Glutamatergic neuron (in vitro differentiated cells): ENCODE measurements around the gene PTER. TPM values are rescaled to one million over a fixed set of nuclear protein-coding genes. Genes with fewer than 3 reads are reported as not detected.

Experiments
- DNase-seq: peaks from one replicate; pipeline ENCODE4 v3.0.0; 2022
- H3K27ac Mint-ChIP-seq: one replicate; pipeline ENCODE4 v1.8.0; 2020; ENCODE audit warnings: mild to moderate bottlenecking, mixed read lengths, inconsistent platforms; ENCODE audit not compliant: unreplicated experiment
- H3K27me3 Mint-ChIP-seq: one replicate; pipeline ENCODE4 v1.8.0; 2020; ENCODE audit warnings: mild to moderate bottlenecking, moderate library complexity, mixed read lengths, inconsistent platforms; ENCODE audit not compliant: unreplicated experiment
- H3K36me3 Mint-ChIP-seq: one replicate; pipeline ENCODE4 v1.8.0; 2020; ENCODE audit warnings: mild to moderate bottlenecking, mixed read lengths, inconsistent platforms; ENCODE audit not compliant: unreplicated experiment
- H3K4me1 Mint-ChIP-seq: one replicate; pipeline ENCODE4 v1.8.0; 2020; ENCODE audit warnings: mild to moderate bottlenecking, low read depth, mixed read lengths, inconsistent platforms; ENCODE audit not compliant: unreplicated experiment
- H3K4me3 Mint-ChIP-seq: one replicate; pipeline ENCODE4 v1.8.0; 2020; ENCODE audit warnings: mild to moderate bottlenecking, mixed read lengths, inconsistent platforms; ENCODE audit not compliant: unreplicated experiment
- H3K9me3 Mint-ChIP-seq: one replicate; pipeline ENCODE4 v1.8.0; 2020; ENCODE audit warnings: mild to moderate bottlenecking, moderate library complexity, mixed read lengths, inconsistent platforms; ENCODE audit not compliant: unreplicated experiment
- total RNA-seq: library from RNA; stranded (reverse); fragmentation: NEBNext Ultra II Directional; extraction: Animal tissue kit (Norgen Biotek cat#: 25700); gene quantifications from one replicate; pipeline ENCODE4 v1.2.1, GENCODE V29; 2021; ENCODE audit not compliant: unreplicated experiment
- TF ChIP-seq, protein P1 (sequence below): fragments of 200-600 bp; sonication (generic); IDR thresholded peaks from one replicate; pipeline ENCODE4 v1.5.0; 2021; ENCODE audit not compliant: partially characterized antibody, unreplicated experiment

The PTER gene
- total RNA-seq, 1 donor from 2014 or later, result 1.3 TPM

DNA sequence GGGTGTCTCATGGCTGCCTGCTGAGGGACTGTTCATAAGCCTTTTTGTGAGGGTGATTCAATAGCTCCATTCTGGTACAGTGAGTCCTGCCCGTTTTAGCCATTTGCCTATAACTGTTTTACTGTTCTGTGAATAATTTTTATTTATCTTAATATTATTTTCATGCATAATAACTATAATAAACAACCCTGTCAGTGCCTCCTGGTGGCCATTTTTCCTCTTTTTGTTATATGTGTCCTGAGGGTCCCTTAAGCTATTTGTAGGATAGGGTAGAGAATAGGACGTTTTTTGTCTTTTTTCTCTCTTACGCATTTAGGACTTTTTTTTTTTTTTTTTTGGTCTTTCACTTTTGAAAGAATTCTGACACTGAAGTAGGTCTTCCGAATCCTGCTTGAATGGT lies 82.0 kb downstream of the PTER start:
- no peaks in the 10 kb centered on the region for H3K36me3 Mint-ChIP-seq
- peaks cover 15% of the 10 kb centered on the region for H3K27me3 Mint-ChIP-seq
- H3K9me3 Mint-ChIP-seq, result peaks cover 6% of the 10 kb centered on the region
- DNase-seq, result no peak
- peaks cover 3% of the 10 kb centered on the region for H3K4me1 Mint-ChIP-seq
- TF ChIP-seq, protein P1, sequence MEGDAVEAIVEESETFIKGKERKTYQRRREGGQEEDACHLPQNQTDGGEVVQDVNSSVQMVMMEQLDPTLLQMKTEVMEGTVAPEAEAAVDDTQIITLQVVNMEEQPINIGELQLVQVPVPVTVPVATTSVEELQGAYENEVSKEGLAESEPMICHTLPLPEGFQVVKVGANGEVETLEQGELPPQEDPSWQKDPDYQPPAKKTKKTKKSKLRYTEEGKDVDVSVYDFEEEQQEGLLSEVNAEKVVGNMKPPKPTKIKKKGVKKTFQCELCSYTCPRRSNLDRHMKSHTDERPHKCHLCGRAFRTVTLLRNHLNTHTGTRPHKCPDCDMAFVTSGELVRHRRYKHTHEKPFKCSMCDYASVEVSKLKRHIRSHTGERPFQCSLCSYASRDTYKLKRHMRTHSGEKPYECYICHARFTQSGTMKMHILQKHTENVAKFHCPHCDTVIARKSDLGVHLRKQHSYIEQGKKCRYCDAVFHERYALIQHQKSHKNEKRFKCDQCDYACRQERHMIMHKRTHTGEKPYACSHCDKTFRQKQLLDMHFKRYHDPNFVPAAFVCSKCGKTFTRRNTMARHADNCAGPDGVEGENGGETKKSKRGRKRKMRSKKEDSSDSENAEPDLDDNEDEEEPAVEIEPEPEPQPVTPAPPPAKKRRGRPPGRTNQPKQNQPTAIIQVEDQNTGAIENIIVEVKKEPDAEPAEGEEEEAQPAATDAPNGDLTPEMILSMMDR, result peak; percentile 38
- no peak overlapping the region for H3K27ac Mint-ChIP-seq
- H3K4me3 Mint-ChIP-seq, result no peak overlapping the region

DNA sequence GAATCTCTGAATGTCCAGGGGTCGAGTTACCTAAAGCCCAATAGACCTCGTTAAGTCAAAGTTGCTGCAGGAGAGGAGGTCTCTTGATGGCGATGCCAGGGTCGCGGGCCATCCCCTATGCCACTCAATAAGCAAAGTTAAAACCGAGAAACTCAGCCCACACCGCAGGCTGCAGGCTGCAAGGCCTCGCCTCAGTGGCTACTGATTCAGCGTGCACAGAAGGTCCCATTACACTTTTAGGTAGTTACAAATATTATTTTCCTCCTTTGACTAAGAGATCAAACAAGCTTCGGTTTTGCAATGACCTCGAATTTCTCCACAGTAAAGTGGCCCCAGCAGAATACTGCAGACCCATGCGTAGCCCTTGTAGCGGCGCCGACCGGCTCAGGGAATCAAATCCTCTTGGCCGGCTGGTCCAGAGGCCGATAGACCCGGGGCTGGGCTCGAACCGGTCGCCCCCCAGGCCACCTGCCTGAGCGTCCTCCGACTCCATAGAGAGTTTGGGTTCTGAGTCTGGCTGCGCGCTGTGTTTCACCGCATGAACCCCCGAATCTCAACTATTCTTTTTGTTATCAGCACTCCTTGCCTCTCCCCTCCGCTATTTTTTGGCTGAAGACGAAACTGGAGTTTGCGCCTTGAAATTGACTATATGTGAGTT lies 82.6 kb downstream of the PTER start:
- no peaks in the 10 kb centered on the region for H3K36me3 Mint-ChIP-seq
- peaks cover 6% of the 10 kb centered on the region for H3K9me3 Mint-ChIP-seq
- H3K4me3 Mint-ChIP-seq, result peak overlapping the region; percentile 85
- peak; percentile 17 for DNase-seq
- H3K27ac Mint-ChIP-seq, result no peak overlapping the region
- peaks cover 3% of the 10 kb centered on the region for H3K4me1 Mint-ChIP-seq
- TF ChIP-seq, protein P1, result no peak
- peaks cover 15% of the 10 kb centered on the region for H3K27me3 Mint-ChIP-seq

DNA sequence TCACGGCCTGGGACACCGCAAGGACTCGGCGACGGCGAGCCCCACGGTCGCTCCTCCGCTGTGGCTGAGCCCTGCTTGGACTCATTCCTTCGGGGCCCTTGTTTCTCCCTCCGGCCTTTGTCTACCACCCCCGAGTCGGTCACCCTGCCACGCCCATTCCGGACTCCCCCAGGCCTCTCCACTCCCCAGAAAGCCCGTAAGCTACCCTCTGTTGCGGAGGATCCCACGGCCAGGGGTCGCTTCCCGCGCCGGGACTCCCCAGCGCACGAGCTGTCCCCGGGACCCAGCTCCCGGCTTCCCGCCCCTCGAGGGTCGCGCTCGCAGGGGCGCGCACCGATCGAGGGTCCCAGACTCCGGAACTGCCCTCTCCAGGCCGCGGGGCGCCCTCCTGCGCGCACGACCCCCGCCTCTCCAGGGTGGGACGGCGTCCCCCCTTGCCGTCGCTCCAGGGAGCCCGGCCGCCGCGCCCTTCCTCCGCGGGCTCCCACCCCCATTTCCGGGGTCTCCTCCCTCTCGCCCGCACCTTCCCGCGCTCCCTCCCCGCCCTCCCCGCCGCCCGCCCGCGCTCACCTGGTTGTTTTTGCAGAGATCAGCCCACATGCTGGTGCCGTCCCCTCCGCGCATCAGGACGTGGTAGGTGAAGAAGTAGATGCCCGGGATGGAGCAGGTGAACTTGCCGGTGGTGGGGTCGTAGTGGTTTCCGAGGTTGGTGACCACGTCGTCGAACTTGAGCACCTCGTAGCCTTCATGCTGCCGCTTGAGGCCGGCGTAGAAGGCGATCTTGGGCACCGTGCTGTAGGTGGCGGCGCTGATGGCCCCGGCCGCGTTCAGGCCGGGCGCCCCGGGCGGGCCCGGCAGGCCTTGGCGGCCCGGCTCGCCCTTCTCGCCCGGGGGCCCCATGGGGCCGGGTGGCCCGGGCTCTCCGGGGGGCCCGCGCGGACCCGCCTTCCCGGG lies 83.4 kb downstream of the PTER start:
- DNase-seq, result peak; percentile 19
- Mint-ChIP-seq H3K9me3 (peaks cover 6% of the 10 kb centered on the region), H3K36me3 (no peaks in the 10 kb centered on the region), H3K27me3 (peaks cover 15% of the 10 kb centered on the region), H3K4me3 (peak overlapping the region; percentile 85), H3K27ac (no peak overlapping the region), H3K4me1 (peaks cover 3% of the 10 kb centered on the region)
- TF ChIP-seq, protein P1, result no peak

DNA sequence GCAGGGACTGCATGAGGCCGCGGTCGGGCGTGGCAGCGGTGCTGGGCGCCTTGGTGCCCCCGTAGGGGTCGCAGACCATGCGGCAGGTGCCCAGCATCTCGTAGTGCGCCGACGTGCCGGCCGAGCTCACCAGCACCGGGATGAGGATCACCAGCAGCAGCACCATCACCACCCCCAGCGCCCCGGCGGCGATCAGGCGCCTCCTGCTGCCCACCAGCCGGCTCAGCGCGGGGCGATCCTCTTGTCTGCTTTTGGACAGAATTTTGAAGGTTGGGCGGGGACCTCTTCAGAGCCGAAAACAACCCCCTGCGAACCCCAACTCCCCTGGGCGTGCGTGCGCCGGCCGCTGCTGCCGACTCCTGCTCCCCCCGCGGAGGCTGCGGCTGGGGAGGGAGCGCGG lies 84.1 kb downstream of the PTER start:
- H3K36me3 Mint-ChIP-seq, result no peaks in the 10 kb centered on the region
- H3K9me3 Mint-ChIP-seq, result peaks cover 6% of the 10 kb centered on the region
- no peak overlapping the region for H3K27ac Mint-ChIP-seq
- peaks cover 15% of the 10 kb centered on the region for H3K27me3 Mint-ChIP-seq
- TF ChIP-seq, protein P1, result peak; percentile 12
- no peak overlapping the region for H3K4me3 Mint-ChIP-seq
- peaks cover 3% of the 10 kb centered on the region for H3K4me1 Mint-ChIP-seq
- DNase-seq, result peak; percentile 75
